AG09319 (cell line): ENCODE data around the gene ZDHHC9.

ENCODE experiments used
- DNase-seq: peaks from one replicate; pipeline ENCODE4 v3.0.0-alpha.2; 2010; ENCODE audit warnings: low read depth; ENCODE audit errors: extremely low read depth
- CTCF ChIP-seq: IDR thresholded peaks from 2 replicates; pipeline ENCODE4 v1.5.1; 2011; ENCODE audit warnings: low read depth, mild to moderate bottlenecking, inconsistent platforms, low read length, moderate library complexity

Gene ZDHHC9

GRCh38 chrX:129831091-129831885 is 12.4 kb downstream of the ZDHHC9 start:
- DNase-seq: no peak
- no peak for TF ChIP-seq CTCF

GRCh38 chrX:129830494-129830893 is 13.2 kb downstream of the ZDHHC9 start:
- DNase-seq: no peak
- TF ChIP-seq CTCF: no peak

GRCh38 chrX:129825746-129826505 is 17.8 kb downstream of the ZDHHC9 start:
- DNase-seq: no peak
- TF ChIP-seq CTCF: no peak

- DNase-seq: no peak
- TF ChIP-seq CTCF: no peak
Measured at GRCh38 chrX:129824620-129825019, 19.1 kb downstream of the ZDHHC9 start.

- no peak for TF ChIP-seq CTCF
- no peak for DNase-seq
Measured at GRCh38 chrX:129823522-129823921, 20.2 kb downstream of the ZDHHC9 start.

GRCh38 chrX:129823115-129823514 is 20.6 kb downstream of the ZDHHC9 start:
- DNase-seq: no peak
- TF ChIP-seq CTCF: peak; percentile 48

GRCh38 chrX:129818123-129818522 is 25.6 kb downstream of the ZDHHC9 start:
- DNase-seq: no peak
- no peak for TF ChIP-seq CTCF
